NCI-H2196 (cell line): ENCODE results near the gene PDGFB.

Experiments
- DNase-seq: peaks from one replicate; lab custom pipeline; 2025; ENCODE audit not compliant: unreplicated experiment; lab: John Stamatoyannopoulos, UW

The PDGFB gene

GRCh38 chr22:39240831-39241793 lies 3.7 kb downstream of the PDGFB start:
- DNase-seq, result no peak

DNA sequence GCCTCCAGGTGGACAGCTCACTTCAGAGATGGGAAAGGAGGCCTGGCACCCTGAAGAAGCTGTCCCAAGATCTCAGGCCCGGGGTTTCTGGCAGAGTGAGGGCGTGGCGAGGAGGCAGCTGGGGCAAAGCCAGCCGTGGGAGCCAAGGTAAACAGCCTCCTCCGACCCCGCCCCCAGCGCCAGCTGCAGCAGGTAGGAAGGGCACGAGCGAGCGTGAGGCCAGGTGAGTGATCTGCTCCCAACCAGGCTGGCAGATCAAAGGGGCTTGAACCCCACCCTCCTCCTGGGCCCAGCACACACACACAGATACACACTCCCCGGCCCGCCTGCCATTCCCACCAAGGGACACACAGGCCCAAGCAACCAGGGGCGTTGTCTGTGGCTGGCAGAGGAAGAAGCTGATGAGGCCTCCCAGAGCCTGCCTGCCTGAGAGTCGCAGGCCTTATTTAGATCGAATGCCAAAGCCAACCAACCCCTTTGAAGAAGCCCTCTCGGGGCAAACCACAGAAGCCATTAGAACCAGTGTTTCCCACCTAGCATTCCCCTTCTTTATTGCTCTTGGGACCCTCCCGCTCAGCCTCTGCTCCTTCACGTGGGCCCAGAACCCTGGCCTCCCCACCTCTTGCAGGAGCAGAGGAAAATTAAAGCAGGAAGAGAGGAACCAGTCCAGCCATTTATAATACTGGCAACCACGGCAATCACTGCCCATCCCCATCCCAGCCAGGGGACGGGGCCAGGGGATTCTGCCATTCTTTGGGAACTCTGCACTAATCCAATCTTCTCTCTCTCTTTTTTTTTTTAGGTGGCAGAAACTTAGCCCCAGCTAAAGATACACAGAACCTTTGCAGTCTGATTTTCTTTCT lies 5.0 kb downstream of the PDGFB start:
- DNase-seq, result peak; percentile 59

DNA sequence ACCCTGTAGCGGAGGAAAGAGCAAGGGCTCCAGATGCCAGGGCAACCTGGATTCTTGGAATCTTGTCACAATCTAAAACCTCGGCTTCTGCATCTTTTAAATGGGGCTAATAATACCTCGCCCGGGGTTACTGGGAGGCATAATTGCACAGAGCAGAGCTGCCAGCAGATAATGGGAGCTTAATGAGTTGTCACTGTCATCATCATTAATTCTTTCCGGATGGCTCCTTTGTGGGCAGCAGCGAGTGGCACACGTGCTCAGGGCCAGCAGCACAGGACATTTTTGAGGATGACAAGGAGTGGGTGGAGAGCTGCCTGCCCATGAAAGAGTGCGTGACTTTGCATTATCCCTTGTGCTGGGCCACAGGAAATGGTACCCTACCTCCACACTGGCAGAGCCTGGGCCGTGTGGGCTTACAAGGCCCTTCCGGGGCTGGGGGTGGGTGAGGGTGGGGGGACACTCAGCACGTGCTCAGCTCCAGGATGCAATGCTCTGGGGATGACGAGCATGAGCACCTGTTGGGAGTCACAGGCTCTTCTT lies 5.7 kb downstream of the PDGFB start:
- DNase-seq, result no peak

DNA sequence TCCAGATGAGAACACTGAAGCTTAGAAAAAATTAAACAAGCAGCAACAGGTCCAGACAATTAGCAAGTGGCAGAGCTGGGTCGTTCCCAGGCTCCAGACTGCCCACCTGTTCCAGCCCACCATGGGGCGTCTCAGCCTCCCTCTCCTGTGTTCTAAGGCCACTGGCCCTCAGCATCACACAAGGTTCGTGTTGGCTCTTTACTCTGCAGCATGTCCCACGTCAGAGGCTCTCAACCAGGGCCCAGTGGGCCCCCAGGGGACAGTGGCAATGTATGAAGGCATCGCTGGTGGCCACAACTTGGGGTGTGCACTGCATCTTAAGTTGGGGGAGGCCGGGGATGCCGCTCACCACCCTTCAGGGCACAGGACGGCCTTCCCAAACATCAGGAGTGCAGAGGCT lies 6.2 kb downstream of the PDGFB start:
- DNase-seq, result no peak

DNA sequence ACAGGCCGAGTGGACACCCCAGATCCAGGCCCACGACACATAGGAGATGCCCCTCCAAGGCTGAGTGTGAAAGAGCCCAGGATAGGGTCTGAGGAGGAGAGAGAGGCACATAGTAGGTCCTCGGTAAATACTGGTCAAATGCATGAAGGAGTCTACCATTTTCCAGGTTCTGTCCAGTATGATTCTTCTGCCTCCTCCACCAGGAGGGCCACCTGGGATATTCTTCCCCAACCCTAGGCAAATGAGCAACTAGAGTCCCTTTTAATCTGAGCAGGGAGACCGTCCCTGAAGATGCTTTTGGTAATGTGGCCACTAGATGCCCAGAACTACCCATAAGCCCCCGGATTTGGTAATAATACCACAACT lies 6.7 kb downstream of the PDGFB start:
- no peak for DNase-seq

DNA sequence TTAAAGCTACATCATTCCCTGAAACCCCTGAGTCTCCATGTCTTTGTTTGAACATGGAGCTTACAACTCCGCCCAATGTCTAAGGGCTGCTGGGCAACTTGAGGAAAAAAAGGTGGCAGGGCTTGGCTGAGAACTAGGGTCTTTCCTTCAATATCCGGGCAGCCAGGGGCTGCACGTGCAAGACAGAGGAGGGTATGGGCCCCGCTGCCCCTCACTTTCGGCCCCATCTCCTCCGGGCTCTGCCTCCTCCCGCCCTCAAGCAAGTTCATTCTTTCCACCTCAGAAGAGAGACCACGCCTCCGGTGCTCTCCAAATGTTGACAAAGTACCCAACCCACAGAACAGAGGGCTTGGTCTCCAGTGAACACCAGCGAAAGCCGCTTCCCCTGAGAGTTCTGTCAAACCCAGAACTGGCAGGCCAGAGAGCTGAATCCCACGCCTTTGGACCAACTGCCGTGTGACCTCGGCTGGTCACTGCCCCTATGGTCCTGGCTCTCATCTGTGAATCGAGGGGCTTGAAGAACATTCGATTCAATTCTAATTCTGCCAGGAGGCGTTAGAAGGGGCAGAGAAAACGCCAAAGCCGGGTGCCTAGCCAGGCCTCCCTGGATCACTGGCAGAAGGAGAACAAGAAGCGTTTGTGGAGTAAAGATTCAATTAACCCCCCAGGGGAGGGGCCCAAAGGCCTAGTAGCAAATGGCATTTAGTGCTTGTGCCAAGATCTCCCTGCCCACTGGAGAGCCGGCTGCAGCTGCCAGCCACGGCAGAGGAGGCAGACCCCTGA lies 7.3 kb downstream of the PDGFB start:
- no peak for DNase-seq

DNA sequence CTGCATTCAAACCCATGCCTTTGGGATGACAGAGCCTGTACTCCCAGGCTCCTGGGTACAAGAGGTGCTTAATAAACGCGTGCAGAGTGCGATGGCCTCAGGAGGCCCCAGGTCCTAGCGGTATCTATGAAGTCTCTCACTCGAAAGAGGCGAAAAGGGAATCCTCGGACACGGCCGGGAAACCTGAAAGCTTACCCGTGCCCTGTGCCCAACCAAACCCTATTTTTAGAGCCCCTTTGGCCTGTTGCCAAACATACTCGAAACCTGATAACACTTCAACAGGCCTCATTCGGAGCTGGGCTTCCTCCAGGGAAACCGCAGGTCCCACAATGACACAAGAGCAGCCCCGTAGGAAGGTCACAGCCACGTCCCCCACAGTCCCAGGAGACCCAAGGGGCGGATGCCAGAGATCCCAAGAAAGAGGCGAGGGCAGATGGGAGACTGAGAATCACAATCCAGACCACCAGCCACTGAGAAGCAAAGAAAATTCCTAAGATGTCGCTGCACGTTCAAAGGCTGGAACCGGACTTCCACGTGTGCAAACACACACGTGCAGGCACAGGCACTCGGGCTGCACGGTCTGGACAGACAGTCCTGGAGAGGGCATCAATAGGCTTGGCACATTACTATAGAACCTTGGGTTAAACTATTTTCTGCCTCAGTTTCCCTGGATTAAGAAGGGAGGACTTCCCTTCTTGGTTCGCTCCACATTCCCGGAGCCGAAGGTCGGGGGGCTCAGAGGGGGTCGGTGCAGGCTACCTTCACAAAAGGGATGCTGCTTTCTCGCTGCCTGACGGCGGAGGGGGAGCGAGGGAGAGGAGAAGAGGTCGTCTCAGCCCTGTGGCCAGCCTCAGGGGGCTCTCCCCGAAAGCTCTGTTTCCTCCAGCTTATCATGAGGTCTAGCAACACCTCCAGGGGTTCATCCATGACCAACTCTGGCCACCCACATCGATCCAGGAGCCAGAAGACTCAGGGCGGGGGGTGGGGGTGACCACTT lies 8.2 kb downstream of the PDGFB start:
- peak; percentile 73 for DNase-seq

- peak; percentile 77 for DNase-seq
Observed at GRCh38 chr22:39234867-39235687, 9.7 kb downstream of the PDGFB start.

DNA sequence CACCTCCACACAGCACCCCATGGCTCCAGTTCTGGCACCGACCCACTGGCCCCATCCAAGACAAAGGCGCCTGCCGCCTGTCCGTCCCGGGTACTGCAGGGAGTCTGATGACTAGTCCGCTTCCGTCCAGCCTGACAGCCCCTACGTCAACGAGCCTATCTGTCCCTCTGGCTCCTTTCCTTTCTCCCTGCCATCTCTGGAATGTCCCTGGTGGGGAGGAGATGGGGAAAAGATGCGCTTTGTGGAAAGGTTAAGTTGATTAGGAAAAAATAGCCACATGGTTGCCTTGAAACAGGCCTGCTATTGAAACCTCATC lies 10.4 kb downstream of the PDGFB start:
- DNase-seq, result no peak

- DNase-seq, result no peak
Observed at GRCh38 chr22:39233710-39234471, 10.9 kb downstream of the PDGFB start.

GRCh38 chr22:39232806-39233709 lies 11.7 kb downstream of the PDGFB start:
- DNase-seq, result no peak

DNA sequence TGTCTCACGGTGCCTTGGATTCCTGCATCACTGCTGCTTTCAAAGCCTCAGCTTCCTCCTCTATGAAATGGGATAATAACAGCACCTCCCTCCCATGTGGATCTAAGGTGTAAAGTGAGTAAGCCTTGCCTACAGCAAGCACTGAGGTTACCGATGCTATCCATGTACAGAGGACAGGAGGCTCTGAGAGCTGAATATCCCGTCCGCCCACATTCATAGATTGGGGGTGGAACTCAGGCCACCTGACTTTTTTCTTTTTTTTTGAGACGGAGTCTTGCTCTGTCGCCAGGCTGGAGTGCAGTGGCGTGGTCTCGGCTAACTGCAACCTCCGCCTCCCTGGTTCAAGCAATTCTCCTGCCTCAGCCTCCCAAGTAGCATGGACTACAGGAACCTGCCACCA lies 12.5 kb downstream of the PDGFB start:
- DNase-seq, result no peak

DNA sequence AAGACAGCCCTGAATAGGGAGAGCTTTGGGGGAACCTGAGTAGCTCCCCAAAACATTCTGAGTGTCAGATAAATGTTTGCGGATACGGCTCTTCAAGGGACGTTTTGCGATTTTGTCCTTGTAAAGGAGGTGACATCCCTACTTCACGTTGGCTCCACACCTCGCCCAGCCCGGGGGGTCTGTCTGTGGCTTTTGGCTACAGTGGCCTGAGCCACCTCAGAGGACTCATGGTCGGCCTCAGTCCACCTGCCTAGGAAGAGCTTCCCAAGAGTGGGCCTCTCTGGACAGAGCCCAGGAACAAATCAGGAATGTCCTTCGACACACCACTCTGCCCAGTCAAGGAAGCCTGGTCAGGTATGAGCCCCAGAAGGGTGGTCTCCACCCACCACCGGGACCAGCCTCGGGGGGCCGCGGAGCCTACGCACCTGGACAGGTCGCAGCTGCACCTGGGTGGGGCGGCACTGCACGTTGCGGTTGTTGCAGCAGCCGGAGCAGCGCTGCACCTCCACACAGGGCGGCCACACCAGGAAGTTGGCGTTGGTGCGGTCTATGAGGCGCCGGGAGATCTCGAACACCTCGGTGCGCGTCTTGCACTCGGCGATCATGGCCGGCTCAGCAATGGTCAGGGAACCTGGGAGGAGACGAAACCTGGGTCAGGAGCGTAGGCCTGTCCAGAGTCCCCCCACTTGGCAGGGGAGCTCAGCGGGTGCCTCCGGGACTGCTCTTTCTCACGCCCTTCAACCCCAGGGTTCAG lies 13.4 kb downstream of the PDGFB start:
- no peak for DNase-seq

GRCh38 chr22:39230261-39231196 lies 14.3 kb downstream of the PDGFB start:
- DNase-seq, result no peak

GRCh38 chr22:39229688-39230260 lies 15.0 kb downstream of the PDGFB start:
- DNase-seq, result no peak
